ENCODE data around the gene HORMAD2. TPM values are rescaled to one million over a fixed set of nuclear protein-coding genes. Genes with fewer than 3 reads are reported as not detected.

HORMAD2 gene
- total RNA-seq, 1 experiment from 2014 or later, result not detected

DNA sequence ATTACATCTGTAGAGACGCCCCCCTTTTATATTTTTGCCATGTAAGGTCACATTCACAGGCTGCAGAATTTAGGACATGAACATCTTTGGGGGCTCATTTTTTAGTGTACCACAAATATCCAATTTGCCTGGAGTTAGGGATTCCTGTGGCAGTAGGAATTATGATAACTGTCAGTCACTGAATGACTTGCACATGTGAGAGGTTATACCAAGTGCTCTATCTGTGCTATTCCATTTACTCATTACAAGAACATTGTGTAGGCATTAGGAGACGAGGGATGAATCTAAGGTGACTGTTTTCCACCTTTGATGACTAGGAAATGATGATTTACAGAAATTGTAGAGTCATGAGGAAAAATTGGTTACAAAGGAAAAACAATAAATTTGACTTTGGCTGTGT, 87.0 kb downstream of the HORMAD2 start:
- no TSS peak for BruUV-seq (replicated peaks)
- ChIA-PET POLR2A (ENCODE audit: low non-redundant PET) (no interaction called here), CTCF (no interaction called here)
- TF ChIP-seq, protein P1, sequence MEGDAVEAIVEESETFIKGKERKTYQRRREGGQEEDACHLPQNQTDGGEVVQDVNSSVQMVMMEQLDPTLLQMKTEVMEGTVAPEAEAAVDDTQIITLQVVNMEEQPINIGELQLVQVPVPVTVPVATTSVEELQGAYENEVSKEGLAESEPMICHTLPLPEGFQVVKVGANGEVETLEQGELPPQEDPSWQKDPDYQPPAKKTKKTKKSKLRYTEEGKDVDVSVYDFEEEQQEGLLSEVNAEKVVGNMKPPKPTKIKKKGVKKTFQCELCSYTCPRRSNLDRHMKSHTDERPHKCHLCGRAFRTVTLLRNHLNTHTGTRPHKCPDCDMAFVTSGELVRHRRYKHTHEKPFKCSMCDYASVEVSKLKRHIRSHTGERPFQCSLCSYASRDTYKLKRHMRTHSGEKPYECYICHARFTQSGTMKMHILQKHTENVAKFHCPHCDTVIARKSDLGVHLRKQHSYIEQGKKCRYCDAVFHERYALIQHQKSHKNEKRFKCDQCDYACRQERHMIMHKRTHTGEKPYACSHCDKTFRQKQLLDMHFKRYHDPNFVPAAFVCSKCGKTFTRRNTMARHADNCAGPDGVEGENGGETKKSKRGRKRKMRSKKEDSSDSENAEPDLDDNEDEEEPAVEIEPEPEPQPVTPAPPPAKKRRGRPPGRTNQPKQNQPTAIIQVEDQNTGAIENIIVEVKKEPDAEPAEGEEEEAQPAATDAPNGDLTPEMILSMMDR (conservative IDR thresholded peaks at IDR 0.05; ENCODE audit: low read depth, low read length), result no peak
- TF ChIP-seq EZH2 (IDR thresholded peaks at IDR 0.05; ENCODE audit: borderline replicate concordance, low read depth, low read length, poor library complexity, severe bottlenecking), result no peak
- Histone ChIP-seq H3K27ac (ENCODE audit: low read depth, low read length, poor library complexity, severe bottlenecking) (no peak overlapping the region), H3K4me1 (ENCODE audit: insufficient read depth, low read length, poor library complexity, severe bottlenecking) (no peaks in the 10 kb centered on the region), H3K36me3 (ENCODE audit: insufficient read depth, low read length, poor library complexity, severe bottlenecking) (no peaks in the 10 kb centered on the region), H3K9me3 (ENCODE audit: low read depth, low read length, poor library complexity, severe bottlenecking) (no peaks in the 10 kb centered on the region), H3K27me3 (replicated peaks; ENCODE audit: insufficient read depth, low read depth, low read length, poor library complexity) (peaks cover 5% of the 10 kb centered on the region), H3K4me3 (ENCODE audit: low read depth, low read length, poor library complexity, severe bottlenecking) (no peak overlapping the region)
- intact Hi-C loops (cut with micrococcal nuclease; ENCODE audit: unreplicated experiment), result no loop called here
- no peak for DNase-seq (ENCODE audit: low spot score)

DNA sequence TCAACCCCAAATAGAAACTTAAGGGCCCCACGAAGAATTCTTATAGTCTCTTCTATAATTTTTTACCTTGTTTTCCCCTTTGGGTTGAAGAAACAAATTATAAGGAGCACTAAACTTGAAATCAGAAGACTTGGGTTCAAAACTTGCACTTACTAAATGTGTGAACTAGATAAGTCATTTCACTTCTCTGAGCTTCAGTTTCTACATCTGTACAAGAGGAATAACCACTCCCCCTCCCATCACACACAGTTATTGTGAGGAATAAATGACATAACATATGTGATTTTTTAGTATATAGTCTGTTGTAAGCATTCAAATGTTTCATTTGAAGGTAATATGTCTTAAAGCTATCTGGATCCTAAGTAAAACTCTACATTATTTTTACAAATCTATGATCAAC, 87.5 kb downstream of the HORMAD2 start:
- TF ChIP-seq EZH2 (IDR thresholded peaks at IDR 0.05; ENCODE audit: borderline replicate concordance, low read depth, low read length, poor library complexity, severe bottlenecking), result no peak
- TF ChIP-seq, protein P1 (conservative IDR thresholded peaks at IDR 0.05; ENCODE audit: low read depth, low read length), result no peak
- Histone ChIP-seq H3K4me1 (ENCODE audit: insufficient read depth, low read length, poor library complexity, severe bottlenecking) (no peaks in the 10 kb centered on the region), H3K36me3 (ENCODE audit: insufficient read depth, low read length, poor library complexity, severe bottlenecking) (no peaks in the 10 kb centered on the region), H3K27me3 (replicated peaks; ENCODE audit: insufficient read depth, low read depth, low read length, poor library complexity) (peaks cover 5% of the 10 kb centered on the region), H3K9me3 (ENCODE audit: low read depth, low read length, poor library complexity, severe bottlenecking) (no peaks in the 10 kb centered on the region), H3K27ac (ENCODE audit: low read depth, low read length, poor library complexity, severe bottlenecking) (no peak overlapping the region), H3K4me3 (ENCODE audit: low read depth, low read length, poor library complexity, severe bottlenecking) (no peak overlapping the region)
- no peak for DNase-seq (ENCODE audit: low spot score)
- CTCF ChIA-PET, result interaction anchor here (0.5 kb wide), 1 partner anchor 102 kb away, joined by 3 read pairs; no protein-coding TSS in a partner anchor
- BruUV-seq (replicated peaks), result no TSS peak
- POLR2A ChIA-PET (ENCODE audit: low non-redundant PET), result no interaction called here
- intact Hi-C loops (cut with micrococcal nuclease; ENCODE audit: unreplicated experiment), result no loop called here

DNA sequence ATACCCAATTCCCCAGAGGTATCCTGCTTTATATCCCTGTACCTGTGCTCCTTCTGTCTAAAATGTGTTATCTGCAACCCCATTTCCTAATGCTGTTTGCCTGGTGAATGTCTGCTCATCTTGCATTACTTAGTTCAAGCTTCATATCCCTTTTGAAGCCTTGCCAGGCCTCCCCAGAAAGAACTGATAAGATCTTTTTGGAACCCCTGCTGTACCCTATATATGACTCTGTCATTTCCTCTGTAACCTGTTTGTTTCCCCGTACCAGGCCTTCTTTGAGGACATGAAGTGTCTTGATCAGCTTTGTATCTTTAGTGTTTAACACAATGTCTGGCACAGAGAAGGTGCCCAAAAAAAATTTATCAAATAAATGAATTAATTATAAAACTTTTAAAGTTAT, 88.7 kb downstream of the HORMAD2 start:
- no peaks in the 10 kb centered on the region for H3K36me3 ChIP-seq (ENCODE audit: insufficient read depth, low read length, poor library complexity, severe bottlenecking)
- peaks cover 5% of the 10 kb centered on the region for H3K27me3 ChIP-seq (replicated peaks; ENCODE audit: insufficient read depth, low read depth, low read length, poor library complexity)
- intact Hi-C loops (cut with micrococcal nuclease; ENCODE audit: unreplicated experiment), result no loop called here
- no TSS peak for BruUV-seq (replicated peaks)
- no peak overlapping the region for H3K4me3 ChIP-seq (ENCODE audit: low read depth, low read length, poor library complexity, severe bottlenecking)
- TF ChIP-seq, protein P1 (conservative IDR thresholded peaks at IDR 0.05; ENCODE audit: low read depth, low read length), result no peak
- no peak for TF ChIP-seq EZH2 (IDR thresholded peaks at IDR 0.05; ENCODE audit: borderline replicate concordance, low read depth, low read length, poor library complexity, severe bottlenecking)
- H3K9me3 ChIP-seq (ENCODE audit: low read depth, low read length, poor library complexity, severe bottlenecking), result no peaks in the 10 kb centered on the region
- ChIA-PET CTCF (no interaction called here), POLR2A (ENCODE audit: low non-redundant PET) (no interaction called here)
- H3K27ac ChIP-seq (ENCODE audit: low read depth, low read length, poor library complexity, severe bottlenecking), result no peak overlapping the region
- peak; percentile 42 for DNase-seq (ENCODE audit: low spot score)
- no peaks in the 10 kb centered on the region for H3K4me1 ChIP-seq (ENCODE audit: insufficient read depth, low read length, poor library complexity, severe bottlenecking)
